ENCODE measurements around the gene MLYCD.

Gene MLYCD

DNA sequence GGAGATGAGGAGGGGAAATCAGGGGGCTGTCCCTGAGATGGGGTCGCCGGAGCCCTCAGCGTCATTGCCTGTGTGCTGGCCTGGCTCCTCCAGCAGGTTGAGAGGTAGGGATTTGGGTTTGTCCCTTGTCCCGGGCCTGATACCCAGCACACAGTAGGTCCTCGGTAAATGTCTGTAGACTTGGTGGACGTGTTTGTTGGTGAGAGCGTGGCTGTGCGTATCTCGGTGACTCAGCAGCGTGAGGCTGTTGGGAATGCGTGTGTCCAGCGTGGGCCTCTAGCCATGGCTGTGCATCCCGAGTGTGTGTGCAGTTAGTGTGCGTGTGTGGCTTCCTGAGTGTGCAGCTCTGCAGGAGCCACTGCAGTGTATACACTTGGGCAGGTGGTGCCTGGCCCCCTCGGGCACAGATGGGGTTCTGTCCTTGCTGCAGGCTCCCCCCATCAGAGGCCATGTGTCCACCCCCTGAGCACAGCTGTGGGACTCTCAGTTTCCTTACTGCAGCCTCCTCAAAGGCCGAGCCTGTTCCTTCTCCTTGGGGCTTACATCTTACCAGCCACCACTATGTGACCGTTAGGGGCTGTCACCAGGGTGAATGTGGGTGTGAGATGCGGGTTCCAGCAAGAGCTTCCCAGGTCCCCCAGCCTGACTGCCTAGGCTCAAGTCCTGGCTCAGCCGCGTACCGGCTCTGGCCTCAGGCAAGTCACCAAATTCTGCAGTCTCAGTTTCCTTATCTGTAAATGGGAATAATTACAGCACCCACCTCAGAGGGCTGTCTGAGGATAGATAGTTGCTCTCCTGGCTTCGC is 74.9 kb downstream of the MLYCD start:
- Mint-ChIP-seq H3K4me3 (no peak overlapping the region), H3K4me1 (no peaks in the 10 kb centered on the region), H3K27me3 (peaks cover 13% of the 10 kb centered on the region), H3K36me3 (no peaks in the 10 kb centered on the region), H3K27ac (no peak overlapping the region), H3K9me3 (peaks cover 3% of the 10 kb centered on the region)

- Mint-ChIP-seq H3K27ac (no peak overlapping the region), H3K4me3 (no peak overlapping the region), H3K4me1 (no peaks in the 10 kb centered on the region), H3K9me3 (peaks cover 6% of the 10 kb centered on the region), H3K27me3 (peaks cover 10% of the 10 kb centered on the region), H3K36me3 (no peaks in the 10 kb centered on the region)
Measured at GRCh38 chr16:83974475-83974874, 75.6 kb downstream of the MLYCD start.

DNA sequence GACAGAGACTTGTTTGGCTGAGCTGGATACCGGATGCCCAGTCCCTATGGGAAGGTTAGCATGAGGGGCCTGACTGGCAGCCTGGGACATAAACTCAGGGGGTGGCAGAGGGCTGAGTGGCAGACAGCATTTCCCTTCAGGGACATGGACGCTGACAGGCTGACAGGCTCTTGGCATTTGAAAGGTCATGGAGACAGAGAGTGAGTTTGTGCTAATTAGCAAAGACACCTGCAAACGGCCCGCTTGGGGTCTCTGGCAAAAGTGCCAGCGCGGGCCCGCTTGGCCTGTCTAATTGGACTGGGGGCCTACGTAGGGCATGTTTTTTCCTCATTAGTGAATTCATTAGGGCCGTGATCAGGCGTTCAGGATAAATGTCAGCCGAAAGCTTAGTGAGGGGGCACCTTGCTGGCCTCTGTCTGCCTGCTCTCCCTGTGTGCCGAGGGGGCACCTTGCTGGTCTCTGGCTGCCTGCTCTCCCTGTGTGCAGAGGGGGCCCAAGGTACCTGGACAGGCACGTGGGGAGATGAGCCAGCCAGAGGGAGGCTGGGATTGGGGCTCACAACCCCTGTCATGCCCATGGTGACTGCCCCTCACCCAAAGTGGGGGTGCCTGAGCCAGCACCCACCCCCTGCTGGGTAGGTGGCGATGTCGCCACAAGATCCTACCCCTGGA is 76.8 kb downstream of the MLYCD start:
- H3K36me3 Mint-ChIP-seq = no peaks in the 10 kb centered on the region
- H3K27me3 Mint-ChIP-seq = peaks cover 6% of the 10 kb centered on the region
- no peak overlapping the region for H3K4me3 Mint-ChIP-seq
- H3K27ac Mint-ChIP-seq = no peak overlapping the region
- H3K9me3 Mint-ChIP-seq = peaks cover 6% of the 10 kb centered on the region
- no peaks in the 10 kb centered on the region for H3K4me1 Mint-ChIP-seq

Data from activated naive CD4-positive, alpha-beta T cell treated with anti-CD3 and anti-CD28 coated beads, Interleukin-2, amount 50 U/mL, for 24 hours (primary cell).